NCI-H748 (cell line): Measurements from ENCODE around the gene DHRS2.
"Not testable (repeated sequence)": the region's sequence is repeated elsewhere in the genome, so short reads cannot be mapped to it uniquely, and the experiment has no call there.

Source experiments
- DNase-seq: peaks from one replicate; lab custom pipeline; 2025; ENCODE audit not compliant: unreplicated experiment; lab: John Stamatoyannopoulos, UW

Gene DHRS2

DNA sequence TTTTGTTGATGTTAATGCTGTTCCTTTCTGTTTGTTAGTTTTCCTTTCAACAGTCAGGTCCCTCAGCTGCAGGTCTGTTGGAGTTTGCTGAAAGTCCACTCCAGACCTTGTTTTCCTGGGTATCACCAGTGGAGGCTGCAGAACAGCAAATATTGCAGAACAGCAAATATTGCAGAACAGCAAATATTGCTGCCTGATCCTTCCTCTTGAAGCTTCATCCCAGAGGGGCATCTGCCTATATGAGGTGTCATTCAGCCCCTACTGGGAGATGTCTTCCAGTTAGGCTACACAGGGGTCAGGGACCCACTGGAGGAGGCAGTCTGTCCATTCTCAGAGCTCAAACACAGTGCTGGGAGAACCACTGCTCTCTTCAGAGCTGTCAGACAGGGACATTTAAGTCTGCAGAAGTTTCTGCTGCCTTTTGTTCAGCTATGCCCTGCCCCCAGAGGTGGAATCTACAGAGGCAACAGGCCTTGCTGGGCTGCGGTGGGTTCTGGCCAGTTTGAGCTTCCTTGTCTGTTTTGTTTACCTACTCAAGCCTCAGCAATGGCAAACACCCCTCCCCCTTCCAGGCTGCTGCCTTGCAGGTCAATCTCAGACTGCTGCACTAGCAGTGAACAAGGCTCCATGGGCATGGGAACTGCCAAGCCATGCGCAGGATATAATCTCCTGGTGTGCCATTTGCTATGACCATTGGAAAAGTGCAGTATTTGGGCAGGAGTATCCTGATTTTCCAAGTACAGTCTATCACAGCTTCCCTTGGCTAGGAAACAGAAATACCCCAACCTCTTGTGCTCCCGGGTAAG, 53.7 kb downstream of the DHRS2 start:
- DNase-seq = not testable (repeated sequence)

GRCh38 chr14:23692416-23692815, 56.3 kb downstream of the DHRS2 start:
- DNase-seq = no peak

- DNase-seq = no peak
Observed at GRCh38 chr14:23693252-23693775, 57.1 kb downstream of the DHRS2 start.

DNA sequence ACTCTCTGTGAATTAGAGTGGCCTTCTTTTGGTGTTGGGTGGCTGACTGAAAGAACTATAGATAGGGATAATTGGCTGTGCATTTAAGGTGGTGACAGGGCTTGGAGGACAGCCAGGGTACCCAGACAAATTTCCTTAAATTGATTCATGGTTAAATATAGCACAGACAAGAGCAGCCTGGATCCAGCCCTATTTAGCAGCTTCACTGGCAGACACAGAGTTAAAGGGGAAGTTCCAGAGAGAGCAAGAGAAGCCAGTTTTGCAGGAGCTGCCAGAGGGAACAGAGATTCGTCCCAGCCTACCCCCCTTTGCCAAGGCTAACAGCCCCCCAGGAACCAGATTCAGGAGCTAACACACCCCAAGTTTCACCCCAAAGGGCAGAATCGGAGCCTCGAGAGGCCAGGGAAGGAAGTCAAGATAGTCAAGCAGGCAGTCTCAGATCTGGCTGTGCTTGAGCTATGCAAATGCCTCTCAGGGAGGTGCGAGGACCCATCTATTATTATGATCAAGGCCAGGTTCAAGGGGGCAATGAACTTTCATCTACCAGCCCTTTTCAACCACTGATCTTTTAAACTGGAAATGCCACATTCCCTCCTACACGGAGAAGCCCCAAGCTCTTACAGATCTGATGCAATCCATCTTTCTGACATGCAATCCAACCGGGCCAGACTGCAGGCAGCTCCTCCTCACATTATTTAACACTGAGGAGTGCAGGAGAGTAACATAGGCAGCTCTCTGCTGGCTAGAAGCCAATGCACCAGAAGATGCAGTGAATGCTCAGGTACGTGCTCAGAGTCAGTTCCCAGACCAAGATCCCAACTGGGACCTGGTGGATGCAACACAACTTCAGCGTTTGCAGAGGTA, 58.2 kb downstream of the DHRS2 start:
- DNase-seq = no peak
